TTC549 (cell line): Measurements from ENCODE around the gene ZNF414.
"Not testable (repeated sequence)": the region's sequence is repeated elsewhere in the genome, so short reads cannot be mapped to it uniquely, and the experiment has no call there.

Experiments used
- FAIRE-seq: peaks from 2 replicates; lab custom pipeline; 2012; peaks lifted over from hg19 to GRCh38; lab: Jason Lieb, UNC

ZNF414 gene

DNA sequence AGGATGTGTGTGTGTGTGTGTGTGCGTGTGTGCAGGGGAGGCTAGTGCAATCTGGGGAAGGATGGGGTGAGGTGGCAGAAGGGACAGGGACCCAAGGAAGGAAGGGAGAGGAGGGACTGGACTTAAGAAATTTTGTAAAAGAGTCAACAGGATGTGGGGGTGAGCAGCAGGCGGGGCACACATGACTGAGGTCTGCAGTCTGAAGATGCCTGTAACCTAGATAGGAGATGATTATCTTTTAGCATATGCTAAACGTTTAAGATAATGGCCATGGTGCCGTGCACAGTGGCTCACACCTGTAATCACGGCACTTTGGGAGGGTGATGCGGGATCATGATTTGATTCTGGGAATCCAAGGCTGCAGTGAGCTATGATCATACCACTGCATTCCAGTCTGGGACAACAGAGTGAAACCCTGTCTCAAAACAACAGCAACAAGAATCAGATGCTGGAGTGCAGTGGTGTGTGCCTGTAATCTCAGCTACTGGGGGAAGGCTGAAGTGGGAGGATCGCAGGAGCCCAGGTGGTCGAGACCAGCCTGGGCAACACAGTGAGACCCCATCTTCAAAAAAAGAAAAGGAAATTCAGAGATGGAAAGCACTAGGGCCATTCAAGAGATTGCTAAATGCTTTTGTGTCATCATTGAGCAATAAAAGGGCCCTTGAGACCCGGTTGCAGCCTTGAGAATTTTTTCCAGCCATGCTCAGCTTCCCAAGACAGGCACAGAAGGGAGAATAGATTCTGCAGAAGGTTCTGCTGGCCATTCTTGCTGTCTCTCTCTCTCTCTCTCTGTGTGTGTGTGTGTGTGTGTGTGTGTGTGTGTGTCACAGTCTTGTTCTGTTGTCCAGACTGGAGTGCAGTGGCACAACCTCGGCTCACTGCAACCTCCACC lies 3.8 kb upstream of the ZNF414 start:
- FAIRE-seq, result no peak

DNA sequence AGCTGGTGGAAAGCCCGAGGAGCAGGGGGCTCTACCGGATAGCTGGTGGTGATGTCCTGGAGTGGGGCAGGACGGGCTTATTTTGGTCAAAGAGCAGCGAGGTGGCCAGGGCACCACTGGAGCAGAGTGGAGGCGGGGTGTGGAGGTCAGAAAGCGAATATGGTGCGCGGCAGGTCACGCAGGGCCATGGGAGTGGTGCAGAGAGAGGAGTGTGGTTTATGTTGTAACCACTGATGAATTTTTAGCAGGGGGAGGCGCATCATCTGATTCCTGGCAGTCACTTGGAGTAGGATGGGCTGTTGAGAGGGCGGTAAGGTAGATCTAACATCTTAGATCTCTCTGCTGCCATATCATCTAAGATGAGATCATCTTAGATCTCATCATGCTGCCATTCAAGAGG lies 1.4 kb upstream of the ZNF414 start:
- FAIRE-seq, result no peak

DNA sequence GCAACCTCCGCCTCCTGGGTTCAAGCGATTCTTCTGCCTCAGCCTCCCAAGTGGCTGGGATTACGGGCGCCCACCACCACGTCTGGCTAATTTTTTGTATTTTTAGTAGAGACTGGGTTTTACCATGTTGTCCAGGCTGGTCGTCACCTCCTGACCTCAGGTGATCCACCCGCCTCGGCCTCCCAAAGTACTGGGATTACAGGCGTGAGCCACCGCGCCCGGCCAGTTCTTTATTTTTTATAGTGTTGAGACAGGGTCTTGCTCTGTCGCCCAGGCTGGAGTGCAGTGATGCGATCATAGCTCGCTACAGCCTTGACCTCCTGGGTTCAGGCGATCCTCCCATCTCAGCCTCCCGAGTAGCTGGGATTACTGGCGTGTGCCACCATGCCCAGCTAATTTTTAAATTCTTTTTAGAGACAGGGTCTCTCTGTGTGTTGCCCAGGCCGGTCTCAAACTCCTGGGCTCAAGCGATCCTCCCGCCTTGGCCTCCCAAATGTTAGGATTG lies 590 bp upstream of the ZNF414 start:
- FAIRE-seq, result not testable (repeated sequence)

DNA sequence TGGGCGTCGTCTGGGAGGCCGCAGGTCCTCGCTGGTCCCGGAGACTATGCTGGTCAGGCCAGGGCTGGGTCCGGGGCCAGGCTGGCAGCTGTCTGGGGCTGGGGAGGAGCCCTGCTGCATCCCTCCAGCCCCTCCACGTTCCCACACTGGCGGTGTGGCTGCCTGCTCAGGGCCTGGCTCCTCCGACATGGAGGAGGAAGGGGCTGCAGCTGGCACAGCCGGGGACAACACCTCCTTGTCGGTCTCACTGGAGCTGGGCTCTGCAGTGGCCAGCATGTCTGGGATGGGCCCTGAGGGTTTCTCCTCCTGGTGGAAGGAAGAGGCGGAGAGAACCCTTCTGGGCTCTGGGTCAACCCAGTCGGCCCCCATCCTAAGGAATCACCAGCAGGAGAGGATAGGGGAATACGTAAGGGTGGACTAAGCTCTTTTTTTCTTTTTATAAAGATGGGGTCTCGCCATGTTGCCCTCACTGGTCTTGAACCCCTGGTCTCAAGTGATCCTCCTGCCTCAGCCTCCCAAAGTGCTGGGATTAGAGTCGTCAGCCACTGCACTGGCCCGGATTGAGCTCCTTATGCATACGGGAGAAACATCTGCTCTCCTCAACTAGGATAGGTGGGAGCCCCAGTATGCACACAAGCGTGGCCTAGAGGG lies 806 bp downstream of the ZNF414 start:
- no peak for FAIRE-seq

DNA sequence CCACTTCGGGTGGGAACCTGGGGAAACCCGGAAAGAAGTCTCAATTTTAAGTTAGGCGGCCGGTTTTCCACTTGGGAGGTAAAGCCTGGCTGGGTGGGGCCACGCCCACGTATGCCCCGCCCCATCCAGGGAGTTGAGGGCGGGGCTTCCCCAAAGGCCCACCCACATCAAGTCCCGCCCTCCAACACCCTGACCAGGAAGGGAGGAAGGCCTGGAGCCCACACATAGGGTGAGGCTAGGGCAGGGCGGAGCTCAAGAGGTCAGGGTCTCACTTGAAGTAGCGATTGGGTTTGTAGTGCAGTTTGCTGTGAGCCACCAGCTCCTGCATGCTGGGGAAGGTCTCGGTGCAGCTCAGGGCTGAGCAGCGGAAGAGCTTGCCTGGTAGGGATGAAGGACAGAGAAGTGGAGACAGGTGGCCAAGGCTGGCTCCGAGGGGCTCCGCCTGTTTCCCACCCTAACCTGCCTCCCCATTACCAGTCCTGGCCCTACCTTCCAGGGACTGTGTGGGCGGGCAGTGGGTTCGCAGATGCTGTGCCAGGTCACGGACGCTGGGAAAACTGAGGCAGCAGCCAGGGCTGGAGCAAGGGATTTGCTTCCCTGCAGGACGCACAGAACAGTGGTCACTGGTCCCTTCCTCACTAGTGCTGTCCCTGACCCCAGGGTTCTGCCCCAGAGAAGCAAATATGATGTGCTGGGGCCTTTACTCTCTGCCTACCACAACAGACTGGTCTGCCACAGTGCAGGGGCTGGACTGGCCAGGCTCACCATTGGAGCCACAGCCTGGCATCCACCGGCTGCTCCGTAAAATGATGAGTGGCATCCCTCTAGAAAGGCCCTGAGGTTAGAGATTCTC lies 1.6 kb downstream of the ZNF414 start:
- no peak for FAIRE-seq

DNA sequence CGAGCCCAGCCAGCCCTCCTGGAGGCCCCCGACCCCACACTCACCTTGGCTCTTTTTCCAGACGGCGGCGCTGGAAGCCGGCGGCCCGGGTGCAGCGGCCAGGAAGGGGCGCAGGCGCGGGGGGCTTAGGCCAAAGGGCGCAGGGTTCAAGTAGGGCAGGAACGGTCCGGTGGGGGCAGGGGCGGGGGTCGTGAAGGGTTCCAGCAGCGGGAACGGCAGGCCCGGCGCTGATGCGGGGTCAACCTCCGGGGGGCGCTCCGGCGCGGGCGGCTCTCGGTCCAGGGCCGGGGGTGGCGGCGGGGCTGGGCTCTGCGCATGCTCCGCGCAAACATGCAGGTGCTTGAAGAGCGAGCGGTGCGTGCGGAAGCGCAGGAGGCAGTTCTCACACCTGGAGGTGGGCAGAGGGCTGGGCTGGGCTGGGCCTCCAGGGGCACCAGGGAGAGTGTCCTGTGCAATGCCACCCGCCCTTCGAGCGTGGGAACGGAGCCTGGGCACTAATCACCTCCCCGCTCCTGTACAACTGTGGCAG lies 2.3 kb downstream of the ZNF414 start:
- no peak for FAIRE-seq

DNA sequence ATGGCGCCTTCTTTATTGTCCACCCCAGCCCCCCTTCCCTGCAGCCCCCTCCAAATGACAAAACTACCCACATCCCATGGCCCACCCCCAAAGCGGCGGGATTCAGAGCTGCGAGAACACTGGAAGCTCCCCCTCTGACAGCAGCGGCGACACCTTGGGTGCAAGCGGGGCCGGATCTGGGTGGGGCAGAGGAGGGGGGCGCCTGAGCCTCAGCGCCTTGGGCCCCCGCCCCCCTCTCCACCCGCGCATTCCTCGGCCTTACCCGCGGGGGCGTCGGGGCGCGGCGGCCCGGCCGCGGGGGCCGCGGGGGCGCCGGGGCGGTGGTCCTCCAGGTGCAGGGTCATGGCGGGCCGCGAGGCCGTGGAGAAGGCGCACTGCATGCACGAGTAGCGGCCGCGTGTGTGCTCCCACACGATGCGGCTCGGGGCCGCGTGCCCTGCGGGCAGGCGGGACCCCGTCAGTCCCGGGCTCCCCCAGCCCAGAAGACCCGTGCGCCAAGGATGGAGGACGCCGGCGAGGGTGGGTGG lies 3.3 kb downstream of the ZNF414 start:
- FAIRE-seq, result no peak

DNA sequence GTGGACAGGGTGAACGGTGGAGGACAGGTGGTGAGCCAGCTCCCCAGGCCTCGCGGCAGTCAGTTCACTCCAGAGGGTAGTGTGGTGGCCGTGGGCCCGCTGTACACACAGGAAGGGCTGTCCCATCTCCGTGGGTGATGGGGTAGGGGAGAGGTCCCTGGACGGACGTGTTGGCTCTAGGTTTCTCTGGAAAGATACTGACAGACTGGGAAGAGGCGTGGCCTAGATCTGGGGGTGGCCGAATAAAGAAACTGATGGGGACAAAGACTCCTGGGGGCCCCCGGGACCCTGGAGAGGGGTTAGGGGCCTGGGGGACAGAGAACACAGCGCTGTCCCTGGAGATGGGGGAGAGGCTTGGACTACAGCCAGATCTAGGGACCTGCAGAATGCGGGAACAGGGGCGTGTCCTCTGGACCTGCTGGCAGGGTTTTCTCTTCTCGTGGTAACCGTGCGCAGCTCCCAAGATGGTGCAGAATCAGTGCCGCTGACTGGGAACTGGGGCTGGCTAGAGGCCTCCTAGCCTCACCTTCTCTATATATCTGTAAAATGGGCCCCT lies 7.5 kb downstream of the ZNF414 start:
- FAIRE-seq, result no peak

DNA sequence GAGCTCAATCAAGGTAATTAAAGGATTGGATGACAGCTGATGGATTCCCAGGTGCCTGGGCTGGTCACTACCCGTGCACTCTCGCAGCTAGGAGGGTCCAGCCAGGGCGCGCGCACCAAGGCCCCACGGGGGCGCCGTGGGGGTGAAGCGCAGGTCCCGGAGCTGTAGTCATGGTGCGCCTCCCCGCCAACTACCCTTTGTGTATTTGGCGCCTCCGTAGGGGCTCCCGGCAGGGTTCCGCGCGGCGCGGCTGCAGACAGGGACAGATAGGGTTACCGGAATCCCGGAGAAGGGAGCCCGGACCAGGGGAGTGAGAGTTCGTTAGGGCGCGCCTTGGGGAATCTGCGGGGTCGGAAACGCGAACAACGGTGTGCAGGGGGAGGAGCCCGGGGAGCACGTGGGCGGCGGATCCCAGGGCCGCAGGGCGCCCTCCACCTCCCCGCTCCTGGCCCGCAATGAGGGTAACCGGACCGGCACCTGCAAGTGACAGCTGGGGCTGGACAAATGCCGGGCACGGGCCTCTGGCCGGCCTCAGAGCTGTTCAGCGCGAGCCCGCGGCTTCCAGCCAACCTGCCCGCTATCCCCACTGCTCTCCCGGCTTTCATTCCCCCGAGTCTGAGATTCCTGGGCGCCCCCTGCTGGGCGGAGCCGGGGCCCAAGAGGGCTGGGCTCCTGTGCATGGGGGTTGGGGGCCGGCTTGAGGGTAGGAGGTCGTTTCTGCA lies 8.1 kb downstream of the ZNF414 start:
- no peak for FAIRE-seq

DNA sequence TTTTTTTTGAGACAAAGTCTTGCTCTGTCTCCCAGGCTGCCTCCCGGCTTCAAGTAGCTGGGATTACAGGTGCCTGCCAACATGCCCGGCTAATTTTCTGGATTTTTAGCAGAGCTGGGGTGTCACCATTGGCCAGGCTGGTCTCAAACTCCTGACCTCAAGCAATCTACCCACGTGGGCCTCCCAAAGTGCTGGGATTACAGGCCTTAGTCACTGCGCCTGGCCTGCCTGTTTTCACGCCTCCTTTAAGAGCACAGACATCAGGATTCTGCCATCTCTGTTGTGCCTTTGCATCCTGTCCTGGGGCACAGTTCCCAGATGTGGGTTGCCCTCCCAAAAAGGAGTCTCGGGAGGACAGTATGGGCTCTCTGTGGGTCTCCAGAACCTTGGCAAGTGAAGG lies 9.0 kb downstream of the ZNF414 start:
- no peak for FAIRE-seq

DNA sequence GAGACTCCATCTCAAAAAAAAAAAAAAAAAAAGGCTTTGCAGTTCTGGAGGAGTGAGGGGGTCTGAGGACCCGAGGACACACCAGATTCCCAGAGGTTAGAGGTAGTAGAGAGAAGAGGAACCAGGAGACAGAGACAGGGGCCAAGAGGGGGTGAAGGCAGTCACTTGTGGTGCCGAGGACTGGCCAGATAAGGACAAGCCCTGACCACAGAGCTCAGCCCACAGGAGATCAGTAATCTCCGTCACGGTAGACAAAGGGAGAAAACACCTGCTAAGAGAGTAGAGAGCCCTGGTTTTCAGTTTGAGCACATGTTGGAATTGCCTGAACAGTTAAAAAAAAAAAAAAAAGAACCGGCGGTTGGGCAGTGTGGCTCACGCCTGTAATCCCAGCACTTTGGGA lies 9.8 kb downstream of the ZNF414 start:
- no peak for FAIRE-seq

DNA sequence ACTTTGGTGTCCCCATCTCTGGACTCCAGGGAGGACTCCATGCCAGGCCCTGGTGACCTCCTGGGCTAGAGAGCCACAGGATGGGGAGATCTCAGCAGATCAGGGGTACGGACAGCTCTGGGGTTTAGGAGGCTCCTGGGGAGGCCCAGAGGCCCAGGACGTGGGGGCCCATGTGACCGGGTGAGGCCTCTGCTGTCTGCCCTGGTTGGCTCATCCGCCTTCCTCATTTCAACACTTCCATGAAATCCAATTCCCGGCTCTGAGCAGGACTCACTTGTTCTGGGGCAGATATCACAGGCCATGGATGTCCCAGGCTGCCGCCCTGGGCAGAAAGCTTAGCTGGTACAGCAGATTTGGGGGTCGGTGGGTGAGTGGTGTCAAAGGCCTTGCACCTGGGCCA lies 10.5 kb downstream of the ZNF414 start:
- no peak for FAIRE-seq

DNA sequence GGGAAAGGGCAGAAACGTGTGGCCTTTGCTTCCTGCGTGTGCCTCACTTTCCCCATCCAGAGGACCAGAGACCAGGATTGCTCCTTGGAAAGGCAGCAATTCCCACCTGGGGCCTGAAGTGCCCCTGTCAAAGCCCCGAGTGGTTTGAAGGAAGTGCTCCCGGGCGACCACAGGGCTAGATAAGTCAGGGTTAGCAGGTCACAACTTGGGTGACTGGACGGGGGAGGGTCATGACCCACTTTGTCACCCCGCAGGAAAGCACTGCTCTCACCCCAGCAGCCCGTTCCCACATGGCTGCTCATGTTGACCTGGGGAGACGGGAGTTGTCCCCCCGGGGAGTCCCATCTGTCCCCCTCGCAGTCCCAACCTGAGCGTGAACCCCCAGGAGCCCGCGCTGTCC lies 12.0 kb downstream of the ZNF414 start:
- FAIRE-seq, result no peak

DNA sequence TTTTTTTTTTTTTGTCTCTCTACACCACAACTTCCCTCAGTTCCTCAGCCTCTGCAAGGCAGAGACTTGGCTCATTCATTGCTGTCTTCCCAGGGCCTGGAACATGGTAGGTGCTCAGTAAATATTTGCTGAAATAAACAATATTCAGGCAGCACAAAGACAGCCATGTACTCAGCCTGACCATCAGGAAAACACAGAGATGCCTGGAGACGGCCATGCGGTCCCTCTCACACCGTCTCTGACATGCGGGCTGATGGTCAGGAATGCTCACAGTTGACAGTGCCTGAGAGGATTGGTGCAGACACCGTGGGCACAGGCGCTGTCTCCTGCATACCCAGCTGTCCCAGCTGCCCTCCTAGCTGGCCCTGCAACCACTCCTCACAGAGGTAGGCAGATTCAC lies 12.5 kb downstream of the ZNF414 start:
- FAIRE-seq, result no peak

DNA sequence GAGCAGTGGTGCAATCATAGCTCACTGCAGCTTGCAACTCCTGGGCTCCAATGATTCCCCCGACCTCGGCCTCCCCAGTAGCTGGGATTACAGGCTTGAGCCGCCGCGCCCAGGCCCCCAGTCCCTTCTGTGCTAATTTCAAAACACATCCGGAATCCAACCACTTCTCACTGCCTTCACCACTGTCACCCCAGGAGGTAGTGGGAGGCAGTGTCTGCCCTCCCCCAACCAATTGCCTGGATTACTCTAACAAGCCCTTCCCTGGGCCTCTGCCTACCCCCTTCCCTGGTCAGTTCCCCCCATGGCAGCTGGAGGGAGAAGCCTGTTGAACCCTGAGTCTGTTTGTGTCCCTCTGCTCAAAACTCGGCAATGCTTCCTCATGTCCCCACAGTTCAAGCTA lies 13.8 kb downstream of the ZNF414 start:
- FAIRE-seq, result no peak

DNA sequence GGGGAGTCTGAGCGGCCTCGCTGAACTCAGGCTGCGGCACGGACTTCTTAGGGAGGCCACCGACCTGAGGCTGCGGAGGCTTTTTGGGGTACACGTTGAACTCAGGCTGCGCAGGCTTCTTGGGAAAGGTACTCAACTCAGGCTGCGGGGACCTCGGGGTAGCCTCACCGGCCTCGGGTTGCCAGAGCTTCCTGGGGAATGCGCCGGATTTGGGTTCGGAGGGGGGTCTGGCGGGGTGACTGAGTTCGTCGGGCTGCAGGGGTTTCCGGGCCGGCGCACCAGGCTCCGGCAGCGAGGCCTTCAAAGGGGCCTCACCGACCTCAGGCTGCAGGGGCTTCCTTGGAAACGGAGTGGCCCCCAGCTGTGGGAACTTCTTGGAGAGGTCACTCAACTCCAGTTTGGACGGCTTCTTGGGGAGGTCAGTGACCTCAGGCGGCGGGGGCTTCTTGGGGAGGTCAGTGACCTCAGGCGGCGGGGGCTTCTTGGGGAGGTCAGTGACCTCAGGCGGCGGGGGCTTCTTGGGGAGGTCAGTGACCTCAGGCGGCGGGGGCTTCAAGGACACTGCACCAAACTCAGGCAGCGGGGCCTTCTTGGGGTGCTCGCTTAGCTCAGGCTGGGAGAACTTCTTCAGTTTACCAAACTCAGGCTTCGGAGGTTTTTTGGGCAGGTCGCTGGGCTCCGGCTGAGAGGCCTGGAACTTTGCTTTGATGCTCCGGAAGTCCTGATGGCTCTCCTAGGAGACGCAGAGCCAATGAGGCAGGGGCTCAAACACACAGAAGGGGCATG lies 14.7 kb downstream of the ZNF414 start:
- FAIRE-seq, result no peak

DNA sequence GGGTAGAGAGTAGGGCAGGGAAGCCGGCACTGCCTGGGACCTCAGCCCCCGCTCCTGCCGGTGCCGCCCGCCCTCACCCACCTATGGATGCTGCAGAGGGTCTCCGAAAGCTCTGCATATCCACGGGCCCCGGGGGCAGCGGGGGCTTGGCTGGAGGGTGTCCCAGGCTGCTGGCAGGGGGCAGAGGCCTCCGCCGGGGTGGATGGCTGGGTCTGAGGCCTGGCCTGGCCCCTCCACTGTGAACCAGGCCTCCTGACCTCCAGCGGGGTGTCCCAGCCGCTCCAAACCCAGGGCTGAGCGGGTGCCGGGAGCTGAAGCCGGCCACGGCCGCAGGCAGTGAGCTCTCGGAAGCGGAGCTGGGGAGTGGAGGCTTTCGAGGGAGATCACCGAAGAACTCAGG lies 15.7 kb downstream of the ZNF414 start:
- FAIRE-seq, result no peak

DNA sequence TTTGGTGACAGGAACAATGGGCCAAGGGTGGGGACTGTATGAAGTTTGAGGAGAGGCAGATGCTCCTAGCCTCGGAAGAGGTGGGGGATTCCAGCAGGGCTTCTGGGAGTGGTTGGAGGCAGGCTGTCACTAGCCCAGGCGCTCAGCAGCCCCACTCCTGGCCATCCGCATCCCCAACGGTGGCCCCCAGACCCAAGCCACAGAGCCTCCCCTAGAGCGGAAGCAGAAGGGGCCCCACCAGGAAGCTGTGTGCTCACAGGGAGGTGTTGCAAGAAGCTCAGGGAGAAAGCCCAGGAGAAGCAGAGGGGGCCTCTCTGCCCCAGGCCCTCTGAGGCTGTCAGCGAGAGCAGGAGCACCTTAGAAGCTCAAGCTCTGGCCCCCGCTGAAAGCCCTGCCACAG lies 19.8 kb downstream of the ZNF414 start:
- no peak for FAIRE-seq

DNA sequence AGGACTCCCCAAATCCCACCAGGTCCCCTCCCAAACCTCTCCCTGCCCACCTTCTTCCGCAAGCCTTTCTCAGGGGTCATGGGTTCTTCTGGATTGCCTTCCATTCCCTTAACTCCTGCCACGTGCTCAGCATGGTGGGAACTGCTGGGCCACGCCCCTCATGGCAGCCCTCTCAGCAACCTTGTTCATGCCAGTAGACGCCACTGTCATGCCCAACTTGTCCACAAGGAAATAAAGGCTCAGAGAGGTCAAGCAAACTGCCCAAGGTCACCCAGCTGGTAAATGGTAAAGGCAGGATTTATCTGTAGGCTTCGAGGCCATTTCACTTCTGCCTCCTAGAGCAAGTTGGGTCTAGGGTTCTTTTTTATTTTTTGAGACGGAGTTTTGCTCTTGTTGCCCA lies 22.4 kb downstream of the ZNF414 start:
- no peak for FAIRE-seq

DNA sequence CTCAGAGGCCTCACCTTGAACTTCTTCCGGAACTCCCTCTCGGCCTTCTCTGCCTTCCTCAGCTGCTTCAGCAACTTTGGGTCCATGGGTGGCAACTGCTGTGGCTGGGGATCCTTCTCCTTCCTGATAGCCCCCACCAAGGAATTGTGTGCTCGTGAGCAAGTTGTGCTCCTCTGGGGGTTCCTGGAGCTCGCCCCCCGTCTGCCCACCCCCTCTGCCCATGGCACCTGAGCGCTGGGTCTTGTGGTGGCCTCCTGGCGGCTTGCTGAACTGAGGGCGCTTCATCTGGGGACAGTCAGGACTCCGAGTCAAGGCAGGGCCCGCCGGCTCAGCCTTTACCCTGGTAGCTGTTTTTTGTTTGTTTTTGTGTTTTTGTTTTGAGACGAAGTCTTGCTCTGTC lies 23.1 kb downstream of the ZNF414 start:
- FAIRE-seq, result no peak

DNA sequence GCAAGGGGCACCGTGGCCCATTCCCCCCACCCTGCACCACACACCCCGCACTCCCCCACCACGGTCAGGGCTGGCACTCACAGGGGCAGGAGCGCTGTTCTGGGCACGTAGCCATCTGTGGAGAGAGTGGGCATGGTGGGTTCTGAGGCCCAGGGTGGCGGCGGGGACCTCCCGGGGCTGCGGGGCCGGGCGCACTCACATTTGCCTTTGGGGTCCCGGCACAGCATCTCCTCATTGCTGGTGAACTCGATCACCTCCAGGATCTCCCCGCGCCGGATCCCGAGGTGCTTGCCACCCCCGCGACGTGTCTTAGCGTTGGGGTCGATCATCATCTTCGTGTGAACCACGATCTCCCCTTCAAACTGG lies 23.6 kb downstream of the ZNF414 start:
- FAIRE-seq, result no peak
